ENCODE data around the gene SH3TC1. TPM values are rescaled to one million over a fixed set of nuclear protein-coding genes. Genes with fewer than 3 reads are reported as not detected.

Gene SH3TC1
- total RNA-seq, 2 experiments from 2014 or later, result 16.2 to 17.5 TPM

GRCh38 chr4:8248091-8248490 is 49.0 kb downstream of the SH3TC1 start:
- H3K4me1 Mint-ChIP-seq (ENCODE audit: low read depth), result no peaks in the 10 kb centered on the region
- H3K4me3 Mint-ChIP-seq, result no peak overlapping the region
- intact Hi-C loops (cut with micrococcal nuclease), result no loop called here
- no peak for ATAC-seq
- CTCF ChIA-PET, result interaction anchor here (0.8 kb wide), 1 partner anchor 155 kb away, joined by 3 read pairs; no protein-coding TSS in a partner anchor
- no peaks in the 10 kb centered on the region for H3K36me3 Mint-ChIP-seq (ENCODE audit: low read depth)
- DNase-seq, result no peak
- no peaks in the 10 kb centered on the region for H3K27me3 Mint-ChIP-seq
- no peak for TF ChIP-seq CTCF (IDR thresholded peaks at IDR 0.05)
- POLR2A ChIA-PET, result no interaction called here
- H3K9me3 Mint-ChIP-seq, result no peaks in the 10 kb centered on the region
- no peak overlapping the region for H3K27ac Mint-ChIP-seq

GRCh38 chr4:8250227-8250626 is 51.1 kb downstream of the SH3TC1 start:
- no peaks in the 10 kb centered on the region for H3K36me3 Mint-ChIP-seq (ENCODE audit: low read depth)

GRCh38 chr4:8250637-8251036 is 51.5 kb downstream of the SH3TC1 start:
- intact Hi-C loops (cut with micrococcal nuclease), result no loop called here
- ATAC-seq (no peak), DNase-seq (no peak)
- ChIA-PET POLR2A (no interaction called here), CTCF (interaction anchor here (0.6 to 1.3 kb wide), 2 partner anchors 9 to 151 kb away, joined by 3 read pairs; no protein-coding TSS in a partner anchor)
- Mint-ChIP-seq H3K9me3 (no peaks in the 10 kb centered on the region), H3K4me3 (no peak overlapping the region), H3K27me3 (no peaks in the 10 kb centered on the region), H3K4me1 (ENCODE audit: low read depth) (no peaks in the 10 kb centered on the region), H3K36me3 (ENCODE audit: low read depth) (no peaks in the 10 kb centered on the region), H3K27ac (no peak overlapping the region)
- no peak for TF ChIP-seq CTCF (IDR thresholded peaks at IDR 0.05)

More at GRCh38 chr4:8250227-8250626, 51.1 kb downstream of the SH3TC1 start:
- no peak overlapping the region for H3K27ac Mint-ChIP-seq
- no peaks in the 10 kb centered on the region for H3K4me1 Mint-ChIP-seq (ENCODE audit: low read depth)
- H3K4me3 Mint-ChIP-seq, result no peak overlapping the region
- TF ChIP-seq CTCF (IDR thresholded peaks at IDR 0.05), result no peak
- no peaks in the 10 kb centered on the region for H3K27me3 Mint-ChIP-seq
- ATAC-seq (no peak), DNase-seq (no peak)
- POLR2A ChIA-PET, result no interaction called here
- no peaks in the 10 kb centered on the region for H3K9me3 Mint-ChIP-seq
- CTCF ChIA-PET, result interaction anchor here (0.6 to 1.3 kb wide), 2 partner anchors 8 to 152 kb away, joined by 3 read pairs; no protein-coding TSS in a partner anchor
- intact Hi-C loops (cut with micrococcal nuclease), result no loop called here

GRCh38 chr4:8251110-8251883 is 52.2 kb downstream of the SH3TC1 start:
- ChIA-PET CTCF (interaction anchor here (0.6 to 1.3 kb wide), 2 partner anchors 9 to 151 kb away, joined by 3 read pairs; no protein-coding TSS in a partner anchor), POLR2A (no interaction called here)
- intact Hi-C loops (cut with micrococcal nuclease), result no loop called here
- ATAC-seq, result no peak
- Mint-ChIP-seq H3K9me3 (no peaks in the 10 kb centered on the region), H3K4me1 (ENCODE audit: low read depth) (no peaks in the 10 kb centered on the region), H3K27me3 (no peaks in the 10 kb centered on the region), H3K4me3 (no peak overlapping the region), H3K27ac (no peak overlapping the region), H3K36me3 (ENCODE audit: low read depth) (no peaks in the 10 kb centered on the region)
- no peak for DNase-seq
- TF ChIP-seq CTCF (IDR thresholded peaks at IDR 0.05), result no peak
